Measurements from ENCODE around the gene FBXO22.
A peak's percentile ranks its signal among the peaks of the same experiment; 100 is the strongest.
"Not testable (repeated sequence)": the region's sequence is repeated elsewhere in the genome, so short reads cannot be mapped to it uniquely, and the experiment has no call there.

FBXO22 gene

DNA sequence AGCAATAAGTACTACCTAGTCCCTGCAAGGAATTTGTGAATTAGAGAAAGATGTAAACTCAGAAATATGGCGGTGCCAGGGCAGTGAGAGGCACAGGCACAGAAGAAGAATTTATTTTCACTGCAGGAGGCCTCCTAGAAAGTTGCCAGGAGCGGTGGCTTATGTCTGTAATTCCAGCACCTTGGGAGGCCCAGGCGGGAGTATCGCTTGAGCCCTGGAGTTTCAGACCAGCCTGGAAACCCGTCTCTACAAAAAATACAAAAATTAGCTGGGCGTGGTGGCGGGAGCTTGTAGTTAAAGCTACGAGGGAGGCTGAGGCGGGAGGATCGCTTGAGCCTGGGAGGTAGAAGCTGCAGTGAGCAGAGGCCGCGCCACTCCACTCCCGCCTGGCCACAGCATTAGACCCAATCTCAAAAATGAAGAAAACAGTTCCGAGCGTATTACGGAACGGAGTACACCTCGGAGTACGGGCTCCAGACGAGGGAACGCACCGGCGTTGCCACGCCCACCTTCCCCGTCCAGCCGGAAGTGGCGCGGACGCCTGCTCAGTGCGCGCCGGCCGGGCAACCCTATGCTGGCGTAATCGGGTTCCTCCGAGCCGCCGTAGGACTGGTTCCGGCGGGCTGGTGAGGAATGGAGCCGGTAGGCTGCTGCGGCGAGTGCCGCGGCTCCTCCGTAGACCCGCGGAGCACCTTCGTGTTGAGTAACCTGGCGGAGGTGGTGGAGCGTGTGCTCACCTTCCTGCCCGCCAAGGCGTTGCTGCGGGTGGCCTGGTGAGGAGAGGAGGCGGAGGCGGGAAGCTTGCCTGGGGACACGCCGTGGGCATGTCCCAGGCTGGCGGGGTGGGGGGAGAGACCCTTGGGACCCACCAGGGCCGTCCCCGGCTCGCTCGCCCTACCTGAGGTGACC is at the start of gene FBXO22:
TSS of gene FBXO22 (plus strand) at position 548 of the 909 bp plus-strand sequence. CDS start at position 634, 86 bp downstream.
- peak; percentile 72 for DNase-seq (ENCODE audit: low spot score)

DNA sequence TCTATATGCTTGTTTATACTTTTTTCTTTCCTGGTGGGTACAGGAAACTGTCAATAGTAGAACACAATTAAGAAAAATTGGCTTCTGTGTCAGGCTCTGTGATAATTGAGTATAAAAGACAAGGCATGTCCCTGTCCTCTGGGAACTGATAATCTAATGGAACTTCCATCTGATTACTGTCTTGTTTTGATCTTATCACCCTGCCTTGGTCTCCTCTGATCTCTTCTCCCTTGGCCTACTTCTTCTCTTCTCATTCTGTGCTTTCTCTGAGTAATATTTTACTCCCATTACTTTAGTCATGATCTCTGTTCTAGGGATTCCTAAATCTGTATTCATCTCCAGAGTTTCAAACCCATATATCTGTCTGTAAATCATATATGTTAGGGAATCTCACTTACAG is 45.8 kb upstream of the FBXO22 start:
- DNase-seq (ENCODE audit: low spot score) = no peak

DNA sequence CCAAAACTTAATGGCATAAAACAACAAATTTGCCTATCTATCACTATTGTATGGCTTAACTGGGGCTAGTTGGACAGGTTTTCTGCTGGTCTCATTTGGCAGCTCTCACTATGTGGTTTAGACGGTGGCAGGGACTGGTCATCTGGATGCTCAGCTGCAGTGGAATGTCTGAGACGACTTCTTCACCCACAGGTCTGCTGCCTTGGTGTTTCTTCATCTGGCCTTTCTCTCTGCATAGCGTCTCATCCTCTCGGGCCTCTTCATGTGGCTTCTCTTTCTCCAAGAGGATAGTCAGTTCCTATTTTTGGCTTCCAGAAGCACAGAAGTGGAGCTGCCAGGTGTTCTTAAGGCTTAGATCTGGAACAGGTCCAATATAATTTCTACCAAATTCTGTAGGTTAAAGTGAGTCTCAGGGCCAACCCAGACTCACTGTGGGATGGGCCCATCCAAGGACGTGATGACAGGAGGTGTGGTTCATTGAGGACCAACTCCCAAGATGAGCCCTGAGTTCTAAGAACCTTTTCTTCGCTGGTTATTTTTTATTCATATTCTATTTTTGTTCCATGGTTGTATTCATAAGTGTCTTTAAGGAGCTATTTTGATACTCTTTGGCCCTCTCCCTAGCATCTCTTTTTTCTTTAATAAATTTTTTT is 41.8 kb upstream of the FBXO22 start:
- no peak for DNase-seq (ENCODE audit: low spot score)

DNA sequence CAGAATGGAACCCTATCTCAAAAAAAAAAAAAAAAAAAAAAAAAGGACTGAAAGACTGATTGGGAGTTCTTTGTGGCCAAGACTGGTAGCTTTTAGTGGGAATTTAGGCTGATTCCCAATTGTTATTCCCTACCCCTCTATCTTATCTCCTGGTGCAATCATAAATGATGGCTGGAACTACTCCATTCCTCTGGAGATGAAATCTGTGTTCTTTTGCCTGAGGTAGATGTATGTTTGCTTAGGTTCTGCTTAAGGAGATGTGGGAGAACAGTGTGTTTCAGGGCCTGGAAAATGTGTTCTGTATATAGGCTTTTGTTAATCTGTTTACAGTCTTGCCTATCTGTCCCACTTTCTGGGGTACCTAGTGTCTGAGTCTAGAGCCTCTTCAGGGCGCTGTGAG is 40.9 kb upstream of the FBXO22 start:
- DNase-seq (ENCODE audit: low spot score) = no peak

DNA sequence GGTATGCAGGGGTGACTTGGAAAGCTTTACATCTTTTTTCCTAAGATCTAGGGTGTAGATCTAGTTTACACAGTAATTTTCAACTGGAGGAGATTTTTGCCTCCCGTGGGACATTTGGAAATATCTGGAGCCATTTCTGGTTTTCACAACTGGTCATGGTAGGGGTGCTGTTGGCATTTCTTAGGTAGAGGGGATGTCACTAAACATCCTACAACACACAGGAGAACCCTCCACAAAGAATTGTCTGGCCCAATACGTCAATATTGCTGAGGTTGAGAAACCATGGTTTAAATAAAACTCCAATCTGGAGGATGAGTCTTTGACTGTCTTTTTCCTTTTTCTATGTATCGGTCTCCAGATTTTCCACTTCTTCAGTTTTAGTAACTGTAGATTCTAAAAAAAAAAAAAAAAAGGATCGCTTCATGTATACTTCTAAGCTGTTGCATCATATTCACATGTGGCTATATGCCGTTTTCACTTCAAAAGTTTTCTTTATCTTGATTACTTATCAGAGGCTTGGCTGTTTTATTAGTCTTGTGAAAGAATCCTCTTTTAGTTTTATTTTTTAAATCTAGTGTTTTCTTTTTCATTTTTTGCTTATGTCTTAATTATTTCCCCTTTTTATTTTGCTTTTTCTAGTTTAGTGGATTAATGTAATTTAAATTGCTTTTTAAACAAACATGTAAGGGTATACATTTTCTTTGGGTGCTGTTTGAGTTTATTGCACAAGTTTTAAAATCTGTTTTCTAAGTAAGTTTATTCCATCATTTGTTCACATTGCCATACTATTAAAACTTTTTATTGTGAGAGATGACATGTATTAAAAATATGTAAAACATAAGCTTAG is 39.2 kb upstream of the FBXO22 start:
- DNase-seq (ENCODE audit: low spot score) = no peak

DNA sequence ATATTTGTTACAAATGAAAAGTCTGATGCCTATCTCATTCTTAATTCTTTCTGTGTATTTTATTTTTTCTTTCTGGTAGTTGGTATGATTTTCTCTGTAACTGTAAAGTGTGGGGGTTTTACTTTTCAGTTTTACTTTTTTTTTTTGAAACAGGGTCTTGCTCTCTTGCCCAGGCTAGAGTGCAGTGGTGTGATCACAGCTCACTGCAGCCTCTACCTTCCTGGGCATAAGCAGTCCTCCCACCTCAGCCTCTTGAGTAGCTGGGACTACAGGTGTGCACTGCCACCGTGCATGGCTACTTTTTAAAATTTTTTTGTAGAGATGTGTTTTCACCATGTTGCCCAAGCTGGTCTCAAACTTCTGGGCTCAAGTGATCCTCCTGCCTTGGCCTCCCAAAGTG is 37.6 kb upstream of the FBXO22 start:
- DNase-seq (ENCODE audit: low spot score) = not testable (repeated sequence)

DNA sequence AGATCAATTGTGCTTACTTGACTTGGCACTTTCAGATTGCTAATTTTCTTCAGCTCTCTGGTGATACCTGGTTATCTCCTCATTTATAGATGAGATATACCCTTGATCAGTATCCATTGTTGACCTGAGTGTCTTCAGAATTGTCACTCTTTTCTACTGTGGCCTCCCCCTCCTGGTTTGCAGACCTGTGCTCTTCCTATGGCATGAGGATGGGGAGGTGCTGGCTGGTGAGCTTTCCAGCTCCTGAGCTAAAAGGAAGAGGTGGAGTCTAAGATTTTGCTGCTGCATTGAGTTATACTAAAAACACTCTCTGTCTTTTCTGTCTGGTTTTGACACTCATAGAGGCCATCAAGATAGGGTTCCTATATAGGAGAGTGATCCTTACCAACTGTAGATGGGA is 36.8 kb upstream of the FBXO22 start:
- DNase-seq (ENCODE audit: low spot score) = no peak

DNA sequence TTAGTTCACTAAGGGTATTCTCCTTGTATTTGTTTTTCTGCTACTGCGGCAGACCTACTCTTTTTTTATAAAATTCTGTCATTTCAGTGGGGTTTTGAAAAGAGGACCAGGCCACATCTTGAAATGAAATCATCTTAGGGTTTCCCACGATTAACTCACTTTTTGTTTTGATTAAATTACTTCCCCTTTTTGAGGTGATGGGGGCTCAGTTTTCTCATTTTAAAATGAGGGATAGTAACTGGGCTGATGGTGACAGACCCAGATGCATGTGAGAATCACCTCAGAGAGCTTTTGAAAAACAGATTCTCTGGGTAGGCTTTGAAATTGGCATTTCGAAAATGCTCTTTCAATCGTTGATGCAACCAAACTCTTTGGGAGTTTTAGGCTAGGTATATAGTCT is 36.2 kb upstream of the FBXO22 start:
- DNase-seq (ENCODE audit: low spot score) = no peak

DNA sequence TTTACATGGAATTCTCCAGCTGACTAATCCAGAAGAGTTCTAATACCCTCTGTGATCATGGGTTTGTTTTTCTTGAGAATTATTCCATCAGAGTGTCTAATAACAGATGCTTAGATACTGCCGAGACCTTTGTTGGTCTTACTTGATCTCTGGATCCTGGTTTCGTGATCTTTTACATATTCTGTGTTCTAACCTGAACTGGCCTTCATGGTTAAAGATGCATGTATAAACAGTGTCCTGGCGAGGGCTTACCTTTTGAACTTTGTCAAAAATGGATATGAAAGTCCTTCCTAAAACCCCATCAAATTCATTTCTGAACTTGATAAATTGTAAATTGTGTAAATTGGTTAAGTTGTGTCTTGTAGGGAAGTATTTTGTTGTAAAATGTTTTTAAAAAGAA is 35.7 kb upstream of the FBXO22 start:
- no peak for DNase-seq (ENCODE audit: low spot score)

DNA sequence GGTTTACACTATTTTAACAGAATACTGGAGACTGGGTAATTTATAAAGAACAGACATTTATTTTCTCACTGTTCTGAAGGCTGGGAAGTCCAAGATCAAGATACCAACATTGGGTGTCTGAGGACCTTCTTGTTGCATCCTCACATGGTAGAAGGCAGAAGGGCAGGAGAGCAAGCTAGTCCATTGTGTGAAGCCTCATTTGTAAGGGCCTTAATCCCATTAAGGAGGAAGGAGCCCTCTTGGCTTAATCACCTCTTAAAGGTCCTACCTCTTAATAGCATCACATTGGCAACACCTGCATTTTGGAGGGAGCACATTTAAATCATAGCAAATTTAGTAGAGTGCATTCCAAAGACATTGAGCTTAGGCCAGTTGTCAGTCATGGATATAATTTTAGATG is 34.2 kb upstream of the FBXO22 start:
- no peak for DNase-seq (ENCODE audit: low spot score)

DNA sequence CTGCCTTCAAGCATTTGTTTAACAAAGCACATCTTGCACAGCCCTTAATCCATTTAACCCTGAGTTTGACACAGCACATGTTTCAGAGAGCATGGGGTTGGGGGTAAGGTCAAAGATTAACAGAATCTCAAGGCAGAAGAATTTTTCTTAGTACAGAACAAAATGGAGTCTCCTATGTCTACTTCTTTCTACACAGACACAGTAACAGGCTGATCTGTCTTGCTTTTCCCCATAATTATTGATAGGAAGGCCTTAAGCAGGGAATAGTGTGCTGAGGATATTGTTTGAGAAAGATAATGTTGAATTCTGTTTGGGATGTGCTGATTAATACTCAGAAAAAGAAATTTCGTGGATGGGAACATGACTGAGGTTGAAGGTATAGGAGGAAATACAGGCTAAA is 32.1 kb upstream of the FBXO22 start:
- not testable (repeated sequence) for DNase-seq (ENCODE audit: low spot score)

DNA sequence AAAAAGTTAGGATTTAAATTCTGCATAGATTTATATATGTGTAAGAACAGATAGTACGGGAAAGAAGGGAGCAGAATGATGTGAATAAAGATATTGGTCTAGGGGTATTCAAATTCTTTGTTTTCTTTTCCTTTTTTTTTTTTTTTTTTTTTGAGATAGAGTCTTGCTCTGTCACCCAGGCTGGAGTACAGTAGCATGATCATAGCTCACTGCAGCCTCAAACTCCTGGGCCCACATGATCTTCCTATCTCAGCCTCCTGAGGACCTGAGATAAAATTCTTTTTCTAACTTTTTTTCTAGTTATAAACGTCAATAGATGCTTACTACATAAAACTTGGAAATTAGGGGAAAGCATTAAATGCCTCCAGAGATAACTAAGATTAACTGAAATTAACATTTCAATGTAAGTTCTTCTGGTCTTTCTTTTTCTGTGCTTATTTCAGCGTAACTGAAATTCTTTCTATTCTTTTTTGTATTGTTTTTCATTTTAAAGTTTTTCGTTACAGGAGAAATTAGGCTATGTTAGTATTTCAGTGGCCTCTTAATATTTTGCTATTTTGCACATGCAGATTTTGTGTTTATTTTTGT is 31.2 kb upstream of the FBXO22 start:
- no peak for DNase-seq (ENCODE audit: low spot score)

DNA sequence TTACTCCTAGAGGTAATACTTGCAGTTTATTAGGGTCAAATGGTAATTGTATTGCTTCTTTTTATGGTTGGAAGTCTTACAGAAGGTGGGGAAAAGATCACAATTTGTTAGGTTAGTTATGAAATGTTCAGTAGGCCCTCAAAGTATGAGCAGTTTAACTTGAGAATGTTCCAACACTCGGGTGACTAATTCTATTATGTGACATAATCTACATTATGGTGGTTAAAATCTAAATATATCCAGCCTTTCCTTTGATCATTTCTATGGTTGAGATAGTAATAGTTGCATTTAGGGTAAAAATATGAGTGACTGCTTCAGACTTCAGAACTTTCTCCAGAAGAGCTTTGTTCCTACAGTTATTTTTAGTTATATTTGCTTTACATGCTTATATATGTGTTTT is 19.6 kb upstream of the FBXO22 start:
- DNase-seq (ENCODE audit: low spot score) = no peak

DNA sequence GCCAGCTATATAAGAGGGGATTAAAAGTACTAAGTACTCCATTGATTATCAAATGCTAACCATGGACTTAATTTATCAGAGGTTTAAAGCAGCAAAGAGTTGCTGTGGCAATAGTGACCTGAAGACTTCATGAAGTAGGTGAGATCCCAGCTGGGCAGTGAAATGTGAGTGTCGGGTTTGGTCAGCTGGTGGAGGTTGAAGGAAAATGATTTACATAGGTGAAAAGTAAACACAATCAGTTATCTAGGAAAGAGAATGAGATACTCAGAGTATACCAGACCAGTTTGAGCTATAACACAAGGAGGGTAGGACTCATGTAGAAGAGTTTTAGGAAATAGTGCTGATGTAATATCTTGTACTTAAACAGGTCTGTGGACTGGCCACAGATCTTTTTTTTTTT is 16.5 kb upstream of the FBXO22 start:
- no peak for DNase-seq (ENCODE audit: low spot score)

DNA sequence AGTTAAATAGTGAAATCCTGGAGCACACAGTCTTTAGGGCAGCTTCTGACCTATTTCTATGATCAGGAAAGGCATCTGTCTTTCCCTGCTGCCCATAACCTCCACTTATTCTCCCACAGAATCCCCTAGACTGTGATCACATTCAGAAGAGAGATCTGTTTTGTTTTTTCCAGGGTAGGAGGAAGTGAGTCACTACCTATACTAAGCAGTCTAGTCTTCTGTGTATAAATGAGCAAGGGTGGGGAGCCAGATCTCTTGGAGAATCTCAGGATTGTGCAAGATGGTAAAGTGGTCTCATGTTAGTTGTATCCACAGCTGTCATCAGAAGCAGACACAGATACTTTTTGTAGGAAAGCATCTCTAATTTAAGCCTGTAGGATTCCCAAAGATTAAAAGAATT is 11.8 kb upstream of the FBXO22 start:
- no peak for DNase-seq (ENCODE audit: low spot score)

DNA sequence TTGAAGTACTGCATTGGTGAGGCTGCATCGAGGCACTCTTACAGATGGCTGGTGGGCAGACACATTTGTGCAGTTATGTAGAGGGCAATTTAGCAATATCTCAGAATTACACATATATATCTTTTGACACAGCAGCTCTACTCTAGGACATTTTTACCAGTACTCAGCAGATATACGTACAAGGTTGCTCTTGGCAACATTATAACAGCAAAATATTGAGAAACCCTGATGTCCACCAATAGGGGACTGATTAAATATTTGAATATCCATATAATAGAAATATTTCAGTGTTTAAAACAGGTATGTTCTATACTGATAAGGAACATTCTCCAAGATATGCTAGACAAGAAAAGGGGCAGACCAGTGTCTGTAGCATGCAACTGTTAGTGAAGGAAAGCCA is 7.9 kb upstream of the FBXO22 start:
- no peak for DNase-seq (ENCODE audit: low spot score)

DNA sequence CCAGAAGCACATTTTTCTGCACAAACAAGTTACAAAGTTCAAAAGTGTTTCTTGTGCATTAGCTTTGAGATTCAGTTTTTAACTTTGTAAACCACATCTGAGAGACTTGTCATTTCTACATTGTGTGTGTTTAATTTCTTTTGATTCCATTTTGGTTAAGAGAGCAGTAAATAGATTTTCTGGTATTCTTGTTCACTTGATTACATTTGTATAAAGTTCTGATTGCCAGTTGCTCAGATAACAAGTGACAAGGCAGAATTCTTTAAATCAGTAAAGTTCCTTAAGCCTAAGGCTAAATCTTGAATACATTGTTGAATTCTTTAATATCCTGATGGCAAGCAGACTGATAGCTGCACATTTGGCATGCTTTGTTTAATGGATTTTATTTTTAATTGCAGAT is 3.1 kb upstream of the FBXO22 start:
- no peak for DNase-seq (ENCODE audit: low spot score)

DNA sequence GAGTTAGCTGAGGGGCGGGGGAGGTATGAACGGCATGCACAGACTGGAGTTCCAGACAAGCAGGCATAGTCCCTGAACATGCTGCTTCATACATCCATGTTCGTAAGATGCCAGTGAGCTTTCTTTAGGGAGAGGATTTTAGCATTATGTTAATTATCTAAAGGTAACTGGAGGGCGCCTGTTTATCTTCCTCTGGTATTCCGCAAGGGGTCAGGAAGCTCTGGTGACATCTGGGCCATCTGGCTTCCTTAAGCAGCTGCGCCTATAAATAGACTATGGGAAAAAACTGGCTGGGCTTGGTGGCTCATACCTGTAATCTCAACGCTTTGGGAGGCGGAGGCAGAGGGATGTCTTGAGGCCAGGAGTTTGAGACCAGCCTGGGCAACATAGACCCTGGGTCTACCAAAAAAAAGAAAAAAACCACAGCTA is 1.5 kb upstream of the FBXO22 start:
- no peak for DNase-seq (ENCODE audit: low spot score)

DNA sequence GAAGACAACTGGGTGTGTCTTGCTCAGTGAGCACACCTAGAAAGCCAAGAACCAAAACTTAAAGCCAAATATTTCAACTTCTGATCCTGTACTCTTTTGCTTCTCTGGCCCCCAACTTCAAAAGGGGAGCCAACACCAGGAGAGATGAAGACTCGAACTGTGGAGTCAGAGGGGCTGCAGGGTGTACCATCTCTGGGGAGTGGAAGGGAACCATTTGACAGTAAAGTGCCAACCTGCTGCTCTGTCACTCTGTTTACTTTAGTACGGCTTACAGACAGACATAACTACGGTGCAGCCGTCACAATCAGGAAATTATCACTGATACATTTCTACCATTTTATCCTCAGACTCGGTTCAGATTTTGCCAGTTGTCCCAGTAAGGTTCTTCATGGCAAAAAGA is 1.6 kb downstream of the FBXO22 start:
- DNase-seq (ENCODE audit: low spot score) = no peak

DNA sequence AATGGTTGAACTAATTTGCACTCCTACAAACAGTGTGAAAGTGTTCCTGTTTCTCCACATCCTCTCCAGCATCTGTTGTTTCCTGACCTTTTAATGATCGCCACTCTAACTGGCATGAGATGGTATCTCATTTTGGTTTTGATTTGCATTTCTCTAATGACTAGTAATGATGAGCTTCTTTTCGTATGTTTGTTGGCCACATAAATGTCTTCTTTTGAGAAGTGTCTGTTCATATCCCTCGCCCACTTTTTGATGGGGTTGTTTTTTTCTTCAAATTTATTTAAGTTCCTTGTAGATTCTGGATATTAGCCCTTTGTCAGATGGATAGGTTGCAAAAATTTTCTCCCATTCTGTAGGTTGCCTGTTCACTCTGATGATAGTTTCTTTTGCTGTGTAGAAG is 6.7 kb downstream of the FBXO22 start:
- not testable (repeated sequence) for DNase-seq (ENCODE audit: low spot score)

DNA sequence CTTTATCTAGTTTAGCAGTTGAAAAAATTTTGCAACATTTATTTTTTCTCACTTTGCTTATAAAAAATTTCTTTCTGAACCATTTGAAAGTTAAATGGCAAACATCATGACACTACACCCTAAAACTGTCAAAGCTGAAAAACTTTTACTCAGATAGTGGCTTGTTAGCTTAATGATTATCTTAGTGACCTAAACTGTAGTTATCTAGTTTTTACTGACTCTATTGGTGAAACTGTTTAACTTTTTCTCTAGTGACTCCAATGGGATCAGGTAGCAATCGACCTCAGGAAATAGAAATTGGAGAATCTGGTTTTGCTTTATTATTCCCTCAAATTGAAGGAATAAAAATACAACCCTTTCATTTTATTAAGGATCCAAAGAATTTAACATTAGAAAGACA is 13.3 kb downstream of the FBXO22 start:
- no peak for DNase-seq (ENCODE audit: low spot score)

DNA sequence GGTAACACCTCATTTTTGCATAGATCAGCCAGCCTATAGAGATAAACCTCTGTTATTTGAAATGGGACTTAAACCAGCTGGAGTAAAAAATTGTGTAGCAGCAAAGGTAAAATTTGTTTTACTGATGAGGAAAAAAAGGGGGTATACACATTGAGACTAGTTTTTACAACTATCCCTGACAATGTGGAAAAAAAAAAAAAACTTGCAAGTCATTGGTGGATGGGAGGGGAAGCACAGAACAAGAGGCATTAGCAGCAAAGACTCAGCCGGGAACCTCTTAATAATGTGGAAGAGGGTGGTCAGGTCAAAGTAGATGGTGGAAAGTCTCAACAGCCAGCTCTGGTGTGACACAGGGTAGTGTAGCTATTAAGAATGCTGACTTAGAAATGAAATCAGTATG is 14.5 kb downstream of the FBXO22 start:
- no peak for DNase-seq (ENCODE audit: low spot score)
